ENCODE data around the gene ZNF25. TPM values are rescaled to one million over a fixed set of nuclear protein-coding genes. Genes with fewer than 3 reads are reported as not detected.
"Not testable (repeated sequence)": the region's sequence is repeated elsewhere in the genome, so short reads cannot be mapped to it uniquely, and the experiment has no call there.

The ZNF25 gene
- total RNA-seq, 1 donor from 2014 or later, result 8.9 TPM

DNA sequence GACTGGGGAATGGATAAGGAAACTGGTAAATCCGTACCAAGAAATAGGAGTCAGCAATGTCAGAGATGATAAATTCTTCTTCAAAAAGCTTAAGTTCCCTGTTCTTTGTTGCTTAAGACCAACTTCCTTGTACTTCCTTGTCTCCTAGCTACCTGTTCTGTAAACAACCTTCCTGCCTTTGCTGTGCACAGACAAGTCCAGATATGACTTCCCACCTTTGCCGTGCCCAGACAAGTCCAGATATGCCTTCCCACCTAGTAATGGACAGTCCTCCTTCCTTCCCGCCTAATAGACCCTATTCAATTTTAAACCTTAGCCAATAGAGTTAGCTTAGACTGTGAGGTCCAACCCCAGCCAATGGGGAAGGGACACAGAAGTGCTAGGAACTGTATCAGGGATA lies 31.5 kb upstream of the ZNF25 start:
- Histone ChIP-seq H3K9me3 (no peaks in the 10 kb centered on the region), H3K36me3 (no peaks in the 10 kb centered on the region), H3K27me3 (no peaks in the 10 kb centered on the region), H3K4me3 (no peak overlapping the region), H3K27ac (no peak overlapping the region), H3K4me1 (peaks cover 0 to 9% of the 10 kb centered on the region in 2 donors)
- intact Hi-C loops (cut with DNase I), result no loop called here
- TF ChIP-seq CTCF (IDR thresholded peaks at IDR 0.05), result no peak
- no peak for DNase-seq (ENCODE audit: low spot score in 2 of 2)

DNA sequence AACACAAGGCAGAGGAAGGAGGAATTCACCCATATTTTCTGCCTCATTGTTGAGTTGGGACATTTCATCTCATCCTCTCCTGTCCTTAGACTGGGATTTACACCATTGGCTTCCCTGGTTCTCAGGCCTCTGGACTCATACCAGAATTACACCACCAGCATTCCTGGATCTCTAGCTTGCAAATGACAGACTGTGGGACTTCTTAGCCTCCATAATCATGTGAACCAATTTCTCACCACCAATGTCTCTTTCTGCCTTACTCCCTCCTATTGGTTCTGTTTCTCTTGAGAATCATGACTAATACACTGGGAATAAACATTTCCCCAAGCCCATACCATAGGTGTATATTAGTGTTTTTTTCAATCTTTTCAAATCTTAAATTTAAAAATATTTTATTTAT lies 31.1 kb upstream of the ZNF25 start:
- no peak overlapping the region for H3K4me3 ChIP-seq
- no peak for TF ChIP-seq CTCF (IDR thresholded peaks at IDR 0.05)
- H3K27me3 ChIP-seq, result no peaks in the 10 kb centered on the region
- intact Hi-C loops (cut with DNase I), result no loop called here
- no peak for DNase-seq (ENCODE audit: low spot score in 2 of 2)
- H3K27ac ChIP-seq, result no peak overlapping the region
- no peaks in the 10 kb centered on the region for H3K36me3 ChIP-seq
- no peaks in the 10 kb centered on the region for H3K9me3 ChIP-seq
- peaks cover 0 to 9% of the 10 kb centered on the region in 2 donors for H3K4me1 ChIP-seq

GRCh38 chr10:38003588-38003987 lies 27.1 kb upstream of the ZNF25 start:
- H3K27ac ChIP-seq, result no peak overlapping the region
- H3K36me3 ChIP-seq, result no peaks in the 10 kb centered on the region
- intact Hi-C loops (cut with DNase I), result no loop called here
- no peak for TF ChIP-seq CTCF (IDR thresholded peaks at IDR 0.05)
- no peaks in the 10 kb centered on the region for H3K27me3 ChIP-seq
- no peaks in the 10 kb centered on the region for H3K4me1 ChIP-seq
- no peaks in the 10 kb centered on the region for H3K9me3 ChIP-seq
- no peak overlapping the region for H3K4me3 ChIP-seq
- no peak for DNase-seq (ENCODE audit: low spot score in 2 of 2)

- Histone ChIP-seq H3K27ac (no peak overlapping the region), H3K9me3 (no peaks in the 10 kb centered on the region), H3K36me3 (no peaks in the 10 kb centered on the region), H3K4me3 (no peak overlapping the region), H3K27me3 (no peaks in the 10 kb centered on the region), H3K4me1 (no peaks in the 10 kb centered on the region)
- intact Hi-C loops (cut with DNase I), result no loop called here
- no peak for DNase-seq (ENCODE audit: low spot score in 2 of 2)
- TF ChIP-seq CTCF (IDR thresholded peaks at IDR 0.05), result no peak
Measured at GRCh38 chr10:38003026-38003425, 26.6 kb upstream of the ZNF25 start.

DNA sequence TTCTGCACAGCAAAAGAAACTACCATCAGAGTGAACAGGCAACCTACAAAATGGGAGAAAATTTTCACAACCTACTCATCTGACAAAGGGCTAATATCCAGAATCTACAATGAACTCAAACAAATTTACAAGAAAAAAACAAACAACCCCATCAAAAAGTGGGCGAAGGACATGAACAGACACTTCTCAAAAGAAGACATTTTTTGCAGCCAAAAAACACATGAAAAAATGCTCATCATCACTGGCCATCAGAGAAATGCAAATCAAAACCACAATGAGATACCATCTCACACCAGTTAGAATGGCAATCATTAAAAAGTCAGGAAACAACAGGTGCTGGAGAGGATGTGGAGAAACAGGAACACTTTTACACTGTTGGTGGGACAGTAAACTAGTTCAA lies 24.0 kb upstream of the ZNF25 start:
- H3K4me1 ChIP-seq; H3K27me3 ChIP-seq; H3K4me3 ChIP-seq; intact Hi-C loops (cut with DNase I); H3K36me3 ChIP-seq; H3K9me3 ChIP-seq; H3K27ac ChIP-seq; DNase-seq (ENCODE audit: low spot score in 2 of 2): not testable (repeated sequence)

DNA sequence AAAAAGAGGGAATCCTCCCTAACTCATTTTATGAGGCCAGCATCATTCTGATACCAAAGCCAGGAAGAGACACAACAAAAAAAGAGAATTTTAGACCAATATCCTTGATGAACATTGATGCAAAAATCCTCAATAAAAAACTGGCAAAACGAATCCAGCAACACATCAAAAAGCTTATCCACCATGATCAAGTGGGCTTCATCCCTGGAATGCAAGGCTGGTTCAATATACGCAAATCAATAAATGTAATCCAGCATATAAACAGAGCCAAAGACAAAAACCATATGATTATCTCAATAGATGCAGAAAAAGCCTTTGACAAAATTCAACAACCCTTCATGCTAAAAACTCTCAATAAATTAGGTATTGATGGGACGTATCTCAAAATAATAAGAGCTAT lies 22.5 kb upstream of the ZNF25 start:
- H3K27me3 ChIP-seq; H3K36me3 ChIP-seq; H3K4me1 ChIP-seq; H3K4me3 ChIP-seq; DNase-seq (ENCODE audit: low spot score in 2 of 2); H3K9me3 ChIP-seq; H3K27ac ChIP-seq; intact Hi-C loops (cut with DNase I): not testable (repeated sequence)

GRCh38 chr10:37992083-37992482 lies 15.6 kb upstream of the ZNF25 start:
- Histone ChIP-seq H3K27me3 (no peaks in the 10 kb centered on the region), H3K4me1 (no peaks in the 10 kb centered on the region), H3K9me3 (no peaks in the 10 kb centered on the region), H3K4me3 (no peak overlapping the region), H3K36me3 (no peaks in the 10 kb centered on the region), H3K27ac (no peak overlapping the region)
- DNase-seq (ENCODE audit: low spot score in 2 of 2), result no peak
- intact Hi-C loops (cut with DNase I), result no loop called here
- no peak for TF ChIP-seq CTCF (IDR thresholded peaks at IDR 0.05)
